KG1 (cell line): Measurements from ENCODE around the gene SPDEF.

Source experiments
- DNase-seq: peaks from one replicate; lab custom pipeline; 2025; lab: John Stamatoyannopoulos, UW

SPDEF gene

GRCh38 chr6:34544776-34545471, 11.2 kb downstream of the SPDEF start:
- no peak for DNase-seq

DNA sequence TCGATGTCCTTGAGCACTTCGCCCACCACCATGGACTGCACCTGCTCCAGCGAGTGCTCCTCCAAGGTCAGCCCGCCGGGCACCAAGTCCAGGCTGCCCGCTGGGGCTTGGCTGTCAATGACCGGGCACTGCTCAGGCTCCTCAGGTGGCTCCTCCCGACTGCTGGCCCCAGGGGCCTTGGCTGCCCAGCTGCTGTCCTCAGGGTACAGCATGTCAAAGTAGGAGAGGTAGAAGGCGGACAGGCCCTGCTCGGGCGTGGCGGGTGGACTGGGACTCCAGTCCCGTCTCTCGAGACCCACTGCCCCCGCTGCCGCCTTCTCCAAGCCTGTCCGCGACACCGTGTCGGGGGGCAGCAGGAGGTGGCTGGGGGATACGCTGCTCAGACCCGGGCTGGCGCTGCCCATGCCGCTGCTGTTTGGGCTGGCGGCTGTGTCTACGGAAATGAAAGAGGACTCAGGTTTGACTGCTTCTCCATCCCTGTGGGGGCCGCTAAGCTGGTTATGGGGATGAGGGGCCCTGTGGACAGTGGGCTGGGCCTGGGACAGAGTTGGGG, 12.0 kb downstream of the SPDEF start:
- DNase-seq: no peak

DNA sequence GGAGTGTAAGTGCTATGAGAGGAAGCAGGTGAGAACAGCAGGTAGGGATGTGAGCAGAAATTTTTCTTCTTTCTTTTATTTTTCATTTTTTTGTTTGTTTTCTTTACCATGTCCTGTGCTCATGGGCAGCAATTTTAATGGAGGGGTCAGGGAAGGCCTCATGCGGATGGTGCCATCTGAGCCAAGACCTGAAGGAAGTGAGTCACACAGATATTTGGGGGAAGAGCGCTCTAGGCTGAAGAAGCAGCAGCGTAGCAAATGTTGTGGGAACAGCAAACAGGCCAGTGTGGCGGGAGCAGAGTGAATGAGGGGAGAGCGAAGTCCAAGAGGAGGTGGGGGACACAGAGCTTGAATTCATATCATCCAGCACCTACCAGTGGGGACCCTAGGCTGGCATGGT, 12.7 kb downstream of the SPDEF start:
- no peak for DNase-seq

DNA sequence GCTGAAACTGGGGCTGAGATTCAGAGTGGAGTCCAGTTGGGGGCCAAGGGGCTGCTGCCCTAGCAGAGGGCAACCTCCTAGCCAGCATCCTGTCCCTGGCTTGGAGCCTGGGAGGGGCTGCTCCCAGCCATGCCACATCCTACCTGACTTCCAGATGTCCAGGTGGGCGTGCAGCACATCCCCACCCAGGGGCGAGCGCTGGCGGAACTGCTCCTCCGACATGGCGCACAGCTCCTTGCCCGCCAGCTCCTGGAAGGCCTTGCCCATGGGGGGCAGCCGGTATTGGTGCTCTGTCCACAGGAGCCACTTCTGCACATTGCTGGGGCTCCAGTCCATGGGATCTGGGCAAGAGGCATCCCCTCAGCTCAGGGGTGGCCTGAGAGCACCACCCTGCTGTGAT, 15.3 kb downstream of the SPDEF start:
- no peak for DNase-seq

DNA sequence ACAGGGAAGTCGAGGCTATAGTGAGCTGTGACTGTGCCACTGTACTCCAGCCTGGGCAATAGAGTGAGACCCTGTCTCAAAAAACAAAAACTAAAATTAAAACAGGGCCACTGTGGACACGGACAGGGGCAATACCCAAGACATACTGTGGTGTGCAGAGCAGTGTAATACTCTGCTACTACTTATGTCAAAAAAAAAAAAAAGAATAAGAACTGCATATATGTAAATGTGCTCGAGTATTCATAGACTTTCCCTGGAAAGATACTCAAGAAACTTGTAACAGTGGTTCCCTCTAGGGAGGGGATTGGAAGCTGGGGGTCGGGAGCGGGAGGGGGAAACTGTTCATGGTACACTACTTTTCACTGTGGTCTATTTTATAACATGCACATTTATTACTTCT, 15.9 kb downstream of the SPDEF start:
- no peak for DNase-seq

- no peak for DNase-seq
These were observed 16.9 kb downstream of the SPDEF start for GRCh38 chr6:34539181-34539580.

GRCh38 chr6:34538581-34538980, 17.5 kb downstream of the SPDEF start:
- no peak for DNase-seq

DNA sequence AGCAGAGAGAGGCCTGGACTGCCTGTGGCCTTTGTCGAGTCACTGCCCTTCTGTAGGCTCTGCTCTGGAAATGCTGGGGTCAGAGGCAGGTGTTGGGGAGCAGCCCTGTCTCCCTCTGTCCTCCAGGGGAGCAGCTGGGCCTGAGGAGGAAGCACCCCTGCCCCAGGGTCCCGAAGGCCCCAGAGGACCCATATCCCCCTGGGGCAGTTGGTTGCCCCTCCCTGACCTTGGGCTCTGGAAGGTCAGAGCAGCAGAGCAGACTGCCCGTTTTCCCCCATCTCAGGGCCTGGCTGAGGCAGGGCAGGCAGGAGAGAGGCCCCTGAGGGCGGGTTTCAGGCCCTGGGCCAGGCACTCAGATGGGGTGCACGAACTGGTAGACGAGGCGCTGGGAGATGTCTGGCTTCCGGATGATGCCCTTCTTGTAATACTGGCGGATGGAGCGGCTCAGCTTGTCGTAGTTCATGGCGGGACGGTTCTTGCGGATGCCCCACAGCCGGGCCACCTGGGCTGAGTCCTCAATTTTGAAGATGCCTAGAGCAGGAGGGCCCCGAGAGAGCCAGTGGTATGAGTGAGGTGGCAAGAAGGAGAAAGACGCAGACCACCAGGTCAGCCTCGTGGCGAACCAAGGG, 18.1 kb downstream of the SPDEF start:
- no peak for DNase-seq

DNA sequence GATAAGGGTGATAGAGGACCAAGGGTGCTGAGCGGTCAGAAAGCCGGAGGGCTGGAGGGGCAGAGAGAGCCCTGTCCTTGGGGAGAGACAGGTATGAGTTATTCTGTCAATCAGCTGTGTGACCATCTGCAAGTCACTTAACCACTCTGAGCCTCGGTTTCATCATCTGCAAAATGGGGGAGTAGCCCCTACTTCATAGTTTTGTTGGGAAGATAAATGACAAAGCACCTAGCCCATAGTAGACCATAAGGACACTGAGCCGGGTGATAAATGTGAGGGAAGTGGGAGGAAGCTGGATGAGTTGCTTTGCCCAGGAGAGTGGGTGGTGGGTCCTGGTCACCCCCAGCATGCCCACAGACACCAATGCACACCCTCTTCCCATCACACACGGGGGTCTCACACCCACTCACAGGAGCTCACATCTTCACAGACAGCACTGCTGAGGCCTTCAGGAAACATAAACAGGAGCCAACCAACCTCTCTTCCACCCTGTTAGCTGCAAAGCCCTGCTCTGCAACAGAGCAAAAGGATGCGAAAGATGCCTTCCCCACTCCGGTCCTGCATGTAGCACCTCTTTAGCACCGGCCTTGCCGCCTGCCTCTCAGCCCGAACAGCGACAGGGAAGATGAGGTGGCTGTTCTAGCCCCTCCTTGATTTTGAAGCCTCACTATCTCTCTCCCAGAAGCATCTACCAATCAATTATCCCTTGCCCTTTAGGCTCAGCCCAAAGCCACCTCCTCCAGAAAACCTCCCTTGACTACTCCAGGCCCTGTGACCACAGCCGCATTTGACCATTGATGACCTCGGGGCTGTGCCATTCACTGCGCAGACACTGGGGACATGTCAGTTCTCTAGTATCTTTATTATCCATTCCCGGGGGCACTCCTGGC, 18.9 kb downstream of the SPDEF start:
- DNase-seq: no peak

GRCh38 chr6:34536251-34536958, 19.7 kb downstream of the SPDEF start:
- no peak for DNase-seq

DNA sequence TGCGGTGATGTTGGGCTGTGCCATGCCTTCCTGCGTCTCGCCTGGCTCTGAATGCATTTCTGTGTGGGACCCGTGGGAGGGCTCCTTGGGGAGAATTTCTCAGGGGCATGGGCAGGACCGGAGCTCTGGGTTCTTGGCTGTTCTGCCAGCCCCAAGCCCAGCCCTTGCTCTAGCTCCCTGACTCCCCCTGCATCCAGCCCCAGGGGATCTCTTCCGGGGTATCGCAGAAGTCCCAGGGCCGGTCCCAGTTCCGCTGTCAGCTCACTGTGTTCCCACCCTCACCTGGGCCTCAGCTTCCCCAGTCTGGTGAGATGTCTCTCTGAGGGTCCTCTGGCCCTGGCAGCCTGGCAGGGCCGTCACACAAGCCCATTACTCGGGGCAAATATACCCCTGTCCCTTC, 20.5 kb downstream of the SPDEF start:
- DNase-seq: no peak

- DNase-seq: no peak
These were observed 20.9 kb downstream of the SPDEF start for GRCh38 chr6:34535199-34535598.

- no peak for DNase-seq
These were observed 21.5 kb downstream of the SPDEF start for GRCh38 chr6:34534656-34535055.

- DNase-seq: no peak
These were observed 22.0 kb downstream of the SPDEF start for GRCh38 chr6:34534146-34534545.

DNA sequence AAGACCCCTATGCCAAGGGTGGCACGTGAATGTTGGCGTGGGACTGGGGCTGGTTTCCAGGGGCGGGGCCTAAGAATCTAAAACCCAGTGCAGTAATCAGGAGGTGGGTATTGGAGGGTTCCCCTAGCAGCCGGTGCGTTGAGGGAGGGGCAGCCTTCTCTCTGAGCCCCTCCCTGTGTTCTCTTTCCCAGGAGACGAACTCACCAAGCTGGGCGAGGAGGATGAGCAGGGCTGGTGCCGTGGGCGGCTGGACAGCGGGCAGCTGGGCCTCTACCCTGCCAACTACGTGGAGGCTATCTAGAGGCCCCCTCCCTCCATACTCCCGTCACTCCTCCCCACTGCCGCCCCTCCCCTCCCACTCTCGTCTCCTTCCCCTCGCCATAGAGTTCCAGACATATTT, 23.9 kb downstream of the SPDEF start:
- DNase-seq: no peak

GRCh38 chr6:34531580-34532201, 24.4 kb downstream of the SPDEF start:
- no peak for DNase-seq

GRCh38 chr6:34530753-34531365, 25.3 kb downstream of the SPDEF start:
- no peak for DNase-seq

DNA sequence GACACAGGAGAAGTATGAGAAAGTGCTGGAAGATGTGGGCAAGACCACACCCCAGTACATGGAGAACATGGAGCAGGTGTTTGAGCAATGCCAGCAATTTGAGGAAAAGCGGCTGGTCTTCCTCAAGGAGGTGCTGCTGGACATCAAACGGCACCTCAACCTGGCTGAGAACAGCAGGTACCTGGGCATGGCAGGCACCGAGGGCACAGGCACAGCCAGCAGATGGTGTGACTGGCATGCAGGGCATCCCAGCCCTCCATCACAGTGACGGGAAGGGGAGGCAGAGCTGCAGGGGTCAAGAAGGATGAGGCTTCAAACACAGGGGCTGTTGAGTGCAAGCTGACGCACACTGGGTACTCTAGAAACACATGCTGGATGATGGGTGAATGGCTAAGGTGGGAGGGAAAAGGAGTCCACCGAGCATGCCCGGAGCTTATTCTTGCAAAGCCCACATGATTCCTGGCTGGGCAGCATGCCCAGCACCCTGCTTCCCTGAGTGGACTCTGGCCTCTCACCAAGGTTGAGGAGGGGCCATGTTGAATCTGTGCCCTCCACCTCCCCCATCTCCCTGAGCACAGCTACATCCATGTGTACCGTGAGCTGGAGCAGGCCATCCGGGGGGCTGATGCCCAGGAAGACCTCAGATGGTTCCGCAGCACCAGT, 26.3 kb downstream of the SPDEF start:
- DNase-seq: no peak

- DNase-seq: no peak
These were observed 27.0 kb downstream of the SPDEF start for GRCh38 chr6:34528996-34529664.
